Lower leg skin (tissue), 3 donors: ENCODE data around the gene PGAP3.

ENCODE experiments used
- CTCF ChIP-seq, 3 donors: fragments of 450-650 bp; IDR thresholded peaks; one replicate each; pipeline ENCODE4 v1.5.1; 2016; ENCODE audit warnings: antibody characterized with exemption in 3 of 3, mild to moderate bottlenecking in 3 of 3, moderate library complexity in 2 of 3
- POLR2A ChIP-seq, 2 donors: fragments of 450-650 bp; IDR thresholded peaks; one replicate each; pipeline ENCODE4 v1.6.1; 2016 to 2017; ENCODE audit warnings: antibody characterized with exemption in 2 of 2, mild to moderate bottlenecking in 1 of 2, moderate library complexity in 1 of 2

DNA sequence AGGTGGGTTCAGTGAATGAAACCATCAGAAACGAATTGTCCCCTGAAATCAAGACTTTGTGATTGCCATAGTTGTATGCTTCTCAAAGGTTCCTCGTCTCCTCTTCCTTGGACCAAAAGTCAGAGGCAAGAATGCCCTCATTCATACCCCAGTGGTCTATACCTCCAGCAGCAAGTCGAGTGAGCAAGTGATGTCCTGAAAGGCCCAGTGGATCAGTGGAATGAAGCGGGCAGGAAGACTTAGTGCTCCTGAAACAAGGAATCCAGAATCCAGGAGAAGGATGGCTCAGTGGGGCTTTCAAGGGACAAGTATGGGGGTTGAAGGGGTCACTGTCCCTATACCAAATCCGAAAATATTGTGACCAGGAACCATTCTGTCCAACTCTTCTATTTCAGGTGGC, 6.7 kb upstream of the PGAP3 start:
- TF ChIP-seq CTCF (IDR thresholded peaks at IDR 0.05): no peak
- TF ChIP-seq POLR2A (IDR thresholded peaks at IDR 0.05): no peak
